Common myeloid progenitor, CD34-positive (primary cell): ENCODE data around the gene FLOT2.
"Not testable (repeated sequence)": the region's sequence is repeated elsewhere in the genome, so short reads cannot be mapped to it uniquely, and the experiment has no call there.

ENCODE experiments used
- CTCF ChIA-PET: fragments of 350-600 bp; sonication (Branson Sonifier 250); formaldehyde crosslinking; loops from one replicate; lab custom pipeline; 2021; ENCODE audit warnings: antibody characterized with exemption; lab: Charles Lee
- POLR2A ChIA-PET: fragments of 350-600 bp; sonication (Branson Sonifier 250); formaldehyde crosslinking; loops from one replicate; lab custom pipeline; 2021; ENCODE audit warnings: antibody characterized with exemption; lab: Charles Lee
- DNase-seq, 3 donors: peaks; one replicate each; pipeline versions ENCODE4 v3.0.0 to v3.0.0-alpha.2; 2013
- H3K27ac ChIP-seq, 2 experiments: 1 replicate in 1 of 2; 2 replicates in 1 of 2; pipeline ENCODE4 v1.7.0; 2013; ENCODE audit warnings: inconsistent platforms in 2 of 2, low read length in 2 of 2, mild to moderate bottlenecking in 2 of 2, low read depth in 1 of 2, moderate library complexity in 1 of 2; ENCODE audit not compliant: severe bottlenecking in 2 of 2, insufficient read depth in 1 of 2, poor library complexity in 1 of 2
- H3K27me3 ChIP-seq, 5 experiments: replicated peaks in 2 of 5; 1 replicate in 3 of 5; 2 replicates in 2 of 5; pipeline versions ENCODE4 v1.6.1 to v1.7.0; 2013; ENCODE audit warnings: low read length in 4 of 5, mild to moderate bottlenecking in 2 of 5, moderate library complexity in 2 of 5, inconsistent platforms in 1 of 5; ENCODE audit not compliant: insufficient read depth in 5 of 5, control insufficient read depth in 4 of 5
- H3K36me3 ChIP-seq, 4 experiments: 1 replicate in 2 of 4; 2 replicates in 2 of 4; pipeline versions ENCODE4 v1.6.1 to v1.7.0; 2013; ENCODE audit warnings: low read length in 3 of 4, control low read depth in 1 of 4, mild to moderate bottlenecking in 1 of 4; ENCODE audit not compliant: control insufficient read depth in 4 of 4, insufficient read depth in 4 of 4
- H3K4me1 ChIP-seq, 4 experiments: 1 replicate in 3 of 4; 2 replicates in 1 of 4; pipeline versions ENCODE4 v1.6.1 to v1.7.1; 2013; ENCODE audit warnings: low read length in 3 of 4, mild to moderate bottlenecking in 3 of 4, control low read depth in 1 of 4, inconsistent platforms in 1 of 4, moderate library complexity in 1 of 4; ENCODE audit not compliant: control insufficient read depth in 4 of 4, insufficient read depth in 4 of 4; ENCODE audit errors: control extremely low read depth in 1 of 4
- H3K4me3 ChIP-seq, 7 experiments: 1 replicate in 4 of 7; 2 replicates in 3 of 7; pipeline versions ENCODE4 v1.5.1 to v1.7.0; 2013; ENCODE audit warnings: mild to moderate bottlenecking in 7 of 7, low read length in 6 of 7, moderate library complexity in 6 of 7, inconsistent platforms in 2 of 7, low read depth in 2 of 7, control low read depth in 1 of 7; ENCODE audit not compliant: insufficient read depth in 4 of 7, control insufficient read depth in 1 of 7; ENCODE audit errors: extremely low read depth in 1 of 7
- H3K9me3 ChIP-seq, 5 experiments: 1 replicate in 4 of 5; 2 replicates in 1 of 5; pipeline versions ENCODE4 v1.6.1 to v1.7.1; 2013; ENCODE audit warnings: low read length in 4 of 5, mild to moderate bottlenecking in 2 of 5, inconsistent platforms in 1 of 5, low read depth in 1 of 5, moderate library complexity in 1 of 5; ENCODE audit not compliant: control insufficient read depth in 4 of 5, insufficient read depth in 2 of 5; ENCODE audit errors: control extremely low read depth in 1 of 5
- WGBS: methylation state at CpG from one replicate; pipeline ENCODE4 v1.1.5; 2013; ENCODE audit not compliant: insufficient coverage; 5-methylcytosine and 5-hydroxymethylcytosine counted together

The FLOT2 gene

GRCh38 chr17:28893248-28894183 lies 4.0 kb downstream of the FLOT2 start:
- 67% methylated on average over 8 of the region's 16 CpGs for WGBS
- CTCF ChIA-PET = interaction anchor here (0.9 to 3.1 kb wide), 7 partner anchors 9 to 129 kb away, joined by 3 to 14 read pairs (median 3); partner anchors contain the start of genes DHRS13 and PHF12
- H3K27me3 ChIP-seq, POLR2A ChIA-PET, H3K9me3 ChIP-seq: not testable (repeated sequence)
- peak overlapping the region in 3 of 7 experiments; percentile 32 to 62 (median 44) for H3K4me3 ChIP-seq
- peaks cover 0 to 14% (median 11%) of the 10 kb centered on the region in 4 experiments for H3K36me3 ChIP-seq
- peaks cover 22 to 61% (median 48%) of the 10 kb centered on the region in 4 experiments for H3K4me1 ChIP-seq
- peak in 2 of 3 donors; percentile 25 to 33 for DNase-seq
- peak overlapping the region; percentile 54 to 78 for H3K27ac ChIP-seq

DNA sequence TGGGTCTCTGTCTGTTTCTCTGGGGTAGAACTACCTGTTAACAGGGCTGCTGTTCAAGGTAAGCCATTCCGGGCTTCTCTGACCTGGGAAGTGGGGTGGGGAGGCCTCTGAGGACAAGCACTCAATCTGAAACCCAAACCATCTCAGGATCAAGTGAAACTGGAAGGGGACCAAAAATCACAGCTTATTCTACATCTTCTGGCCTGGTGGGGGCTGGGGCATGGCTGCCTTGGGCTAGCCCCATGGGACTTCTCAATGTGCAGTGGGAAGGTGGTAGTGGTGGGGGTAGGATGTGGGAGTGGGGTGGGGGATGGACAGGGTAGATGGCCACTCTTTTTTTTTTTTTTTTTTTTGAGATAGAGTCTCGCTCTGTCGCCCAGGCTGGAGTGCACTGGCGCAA lies 5.5 kb downstream of the FLOT2 start:
- WGBS = 96% methylated on average over 3 of the region's 4 CpGs
- H3K27ac ChIP-seq = peak overlapping the region in 1 of 2 experiments; percentile 78
- no peak for DNase-seq
- H3K27me3 ChIP-seq = no peaks in the 10 kb centered on the region
- ChIA-PET POLR2A (no interaction called here), CTCF (interaction anchor here (1.0 to 3.1 kb wide), 7 partner anchors 10 to 60 kb away, joined by 3 to 14 read pairs (median 4); partner anchors contain the start of genes DHRS13 and PHF12)
- H3K4me3 ChIP-seq = no peak overlapping the region
- no peaks in the 10 kb centered on the region for H3K9me3 ChIP-seq
- H3K4me1 ChIP-seq = peaks cover 22 to 51% (median 38%) of the 10 kb centered on the region in 4 experiments
- H3K36me3 ChIP-seq = peaks cover 0 to 29% (median 21%) of the 10 kb centered on the region in 4 experiments

GRCh38 chr17:28891201-28891600 lies 6.3 kb downstream of the FLOT2 start:
- POLR2A ChIA-PET = interaction anchor here (0.6 kb wide), 1 partner anchor 172 kb away, joined by 3 read pairs; the partner anchor contains the start of gene RPL23A
- Histone ChIP-seq H3K27me3 (no peaks in the 10 kb centered on the region), H3K4me1 (peaks cover 16 to 43% (median 32%) of the 10 kb centered on the region in 4 experiments), H3K4me3 (no peak overlapping the region), H3K9me3 (no peaks in the 10 kb centered on the region), H3K27ac (peak overlapping the region in 1 of 2 experiments; percentile 78), H3K36me3 (peaks cover 0 to 38% (median 27%) of the 10 kb centered on the region in 4 experiments)
- 100% methylated on average over 1 of the region's 1 CpG for WGBS
- CTCF ChIA-PET = interaction anchor here (1.1 to 3.1 kb wide), 6 partner anchors 9 to 26 kb away, joined by 3 to 14 read pairs (median 4); partner anchors contain the start of gene DHRS13
- DNase-seq = no peak

GRCh38 chr17:28889996-28890395 lies 7.5 kb downstream of the FLOT2 start:
- DNase-seq = no peak
- WGBS = 100% methylated on average over 1 of the region's 5 CpGs
- POLR2A ChIA-PET = no interaction called here
- Histone ChIP-seq H3K27ac (no peak overlapping the region), H3K4me3 (no peak overlapping the region), H3K36me3 (peaks cover 0 to 50% (median 37%) of the 10 kb centered on the region in 4 experiments), H3K4me1 (peaks cover 6 to 36% (median 26%) of the 10 kb centered on the region in 4 experiments), H3K27me3 (no peaks in the 10 kb centered on the region), H3K9me3 (no peaks in the 10 kb centered on the region)
- CTCF ChIA-PET = interaction anchor here (1.1 to 1.8 kb wide), 2 partner anchors 13 to 19 kb away, joined by 3 read pairs; partner anchors contain the start of gene DHRS13

DNA sequence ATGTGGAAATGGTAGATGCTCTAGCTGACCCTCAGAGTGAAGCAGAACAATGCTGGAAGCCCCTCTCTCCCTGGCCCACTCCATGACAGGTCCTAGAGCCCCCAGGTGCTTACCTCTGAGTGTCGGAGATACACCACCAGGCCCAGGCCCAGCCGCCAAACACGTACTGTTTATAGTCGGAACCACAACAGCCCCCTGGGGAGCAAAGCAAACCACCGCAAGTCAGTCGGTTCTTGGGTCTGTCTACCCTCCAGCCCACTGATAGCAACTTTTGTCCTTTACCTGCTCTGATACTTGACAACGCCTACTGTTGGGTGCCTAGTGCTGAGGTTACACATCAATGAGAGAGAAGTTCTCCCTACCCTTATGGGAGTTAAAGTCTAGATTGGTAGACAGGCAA lies 8.7 kb downstream of the FLOT2 start:
- Histone ChIP-seq H3K4me3 (no peak overlapping the region), H3K36me3 (peaks cover 0 to 61% (median 43%) of the 10 kb centered on the region in 4 experiments), H3K9me3 (no peaks in the 10 kb centered on the region), H3K27me3 (no peaks in the 10 kb centered on the region), H3K4me1 (peaks cover 6 to 34% (median 20%) of the 10 kb centered on the region in 4 experiments), H3K27ac (no peak overlapping the region)
- WGBS = 86% methylated on average over 7 of the region's 7 CpGs
- DNase-seq = no peak
- ChIA-PET CTCF (no interaction called here), POLR2A (no interaction called here)

DNA sequence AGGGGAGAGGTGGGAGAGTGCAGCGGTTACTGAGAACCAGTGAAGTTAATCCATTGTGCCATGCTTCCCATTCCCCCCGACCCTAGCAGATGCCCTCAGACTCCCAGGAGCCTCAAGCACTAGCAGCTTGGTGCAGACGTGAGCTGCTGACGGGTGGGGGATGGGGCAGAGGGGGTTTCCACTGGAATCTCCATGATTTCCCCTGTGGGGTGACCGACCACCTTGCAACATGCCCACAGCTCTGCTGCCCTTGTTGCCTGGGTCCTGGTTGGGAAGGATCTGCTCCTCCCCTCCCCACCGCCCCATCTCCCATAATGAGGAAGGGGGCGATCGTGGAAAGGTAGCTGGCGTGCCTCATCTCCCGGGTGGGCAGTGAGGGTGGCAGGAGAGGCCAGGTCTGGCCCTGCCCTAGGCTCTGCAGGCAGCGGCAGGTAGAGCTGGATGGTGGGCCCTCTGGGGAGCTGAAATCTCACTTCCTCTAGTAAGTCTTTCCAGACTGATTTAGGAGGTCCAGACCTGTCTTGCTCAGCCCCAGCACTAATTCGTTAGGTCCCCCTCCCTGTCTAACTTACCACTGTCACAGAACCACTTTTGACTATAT lies 9.6 kb downstream of the FLOT2 start:
- DNase-seq = no peak
- Histone ChIP-seq H3K36me3 (peaks cover 0 to 70% (median 50%) of the 10 kb centered on the region in 4 experiments), H3K4me1 (peaks cover 2 to 26% (median 12%) of the 10 kb centered on the region in 4 experiments), H3K4me3 (no peak overlapping the region), H3K27me3 (no peaks in the 10 kb centered on the region), H3K27ac (no peak overlapping the region), H3K9me3 (no peaks in the 10 kb centered on the region)
- POLR2A ChIA-PET = no interaction called here
- 95% methylated on average over 6 of the region's 12 CpGs for WGBS
- CTCF ChIA-PET = no interaction called here
